ENCODE data around the gene LRRC52. TPM values are rescaled to one million over a fixed set of nuclear protein-coding genes. Genes with fewer than 3 reads are reported as not detected.

LRRC52 gene
- total RNA-seq, 2 donors from 2014 or later = not detected

- intact Hi-C loops (cut with DNase I) = no loop called here
- TF ChIP-seq CTCF (IDR thresholded peaks at IDR 0.05) (no peak), POLR2A (IDR thresholded peaks at IDR 0.05) (no peak)
- no peak for ATAC-seq
- H3K4me3 ChIP-seq = no peak overlapping the region
- H3K27me3 ChIP-seq = no peaks in the 10 kb centered on the region
- no peaks in the 10 kb centered on the region for H3K9me3 ChIP-seq
- WGBS, 2 donors = 63 to 73% methylated on average over 3 of the region's 3 CpGs
- H3K36me3 ChIP-seq (replicated peaks in 1 of 2; ENCODE audit: insufficient read depth in 1 of 2, low read depth in 2 of 2) = no peaks in the 10 kb centered on the region
- H3K4me1 ChIP-seq = no peaks in the 10 kb centered on the region
- DNase-seq = no peak
- H3K27ac ChIP-seq = no peak overlapping the region
These were observed 18.1 kb upstream of the LRRC52 start for GRCh38 chr1:165525708-165526107.

GRCh38 chr1:165527251-165528007 lies 16.4 kb upstream of the LRRC52 start:
- Histone ChIP-seq H3K9me3 (no peaks in the 10 kb centered on the region), H3K4me3 (no peak overlapping the region), H3K27me3 (no peaks in the 10 kb centered on the region), H3K36me3 (replicated peaks in 1 of 2; ENCODE audit: insufficient read depth in 1 of 2, low read depth in 2 of 2) (no peaks in the 10 kb centered on the region), H3K27ac (no peak overlapping the region), H3K4me1 (no peaks in the 10 kb centered on the region)
- TF ChIP-seq POLR2A (IDR thresholded peaks at IDR 0.05) (no peak), CTCF (IDR thresholded peaks at IDR 0.05) (no peak)
- intact Hi-C loops (cut with DNase I) = no loop called here
- no peak for ATAC-seq
- DNase-seq = no peak
- WGBS, 2 donors = 53 to 57% methylated on average over 7 of the region's 7 CpGs

- 0 to 2% methylated on average over 2 of the region's 2 CpGs for WGBS, 2 donors
These were observed 12.8 kb upstream of the LRRC52 start for GRCh38 chr1:165531021-165531420.

GRCh38 chr1:165532053-165532452 lies 11.7 kb upstream of the LRRC52 start:
- WGBS, 2 donors = 56 to 60% methylated on average over 7 of the region's 7 CpGs
- TF ChIP-seq CTCF (IDR thresholded peaks at IDR 0.05) (no peak), POLR2A (IDR thresholded peaks at IDR 0.05) (no peak)
- DNase-seq (no peak), ATAC-seq (no peak)
- no peaks in the 10 kb centered on the region for H3K4me1 ChIP-seq
- H3K36me3 ChIP-seq (replicated peaks in 1 of 2; ENCODE audit: insufficient read depth in 1 of 2, low read depth in 2 of 2) = no peaks in the 10 kb centered on the region
- no peak overlapping the region for H3K4me3 ChIP-seq
- H3K27me3 ChIP-seq = no peaks in the 10 kb centered on the region
- intact Hi-C loops (cut with DNase I) = no loop called here
- H3K27ac ChIP-seq = no peak overlapping the region
- no peaks in the 10 kb centered on the region for H3K9me3 ChIP-seq

More at GRCh38 chr1:165531021-165531420, 12.8 kb upstream of the LRRC52 start:
- intact Hi-C loops (cut with DNase I) = no loop called here
- Histone ChIP-seq H3K27me3 (no peaks in the 10 kb centered on the region), H3K4me3 (no peak overlapping the region), H3K4me1 (no peaks in the 10 kb centered on the region), H3K36me3 (replicated peaks in 1 of 2; ENCODE audit: insufficient read depth in 1 of 2, low read depth in 2 of 2) (no peaks in the 10 kb centered on the region), H3K9me3 (no peaks in the 10 kb centered on the region), H3K27ac (no peak overlapping the region)
- no peak for ATAC-seq
- TF ChIP-seq POLR2A (IDR thresholded peaks at IDR 0.05) = no peak
- peak; percentile 13 to 40 (median 24) for DNase-seq

- no peak overlapping the region for H3K27ac ChIP-seq
- no peaks in the 10 kb centered on the region for H3K4me1 ChIP-seq
- no peaks in the 10 kb centered on the region for H3K9me3 ChIP-seq
- DNase-seq (no peak), ATAC-seq (no peak)
- no peak for TF ChIP-seq CTCF (IDR thresholded peaks at IDR 0.05)
- no peak for TF ChIP-seq POLR2A (IDR thresholded peaks at IDR 0.05)
- WGBS, 2 donors = 78 to 82% methylated on average over 4 of the region's 4 CpGs
- H3K4me3 ChIP-seq = no peak overlapping the region
- H3K36me3 ChIP-seq (replicated peaks in 1 of 2; ENCODE audit: insufficient read depth in 1 of 2, low read depth in 2 of 2) = no peaks in the 10 kb centered on the region
- intact Hi-C loops (cut with DNase I) = no loop called here
- H3K27me3 ChIP-seq = no peaks in the 10 kb centered on the region
These were observed 10.5 kb upstream of the LRRC52 start for GRCh38 chr1:165533254-165533653.

Data from body of pancreas (tissue), 4 donors.